Activated T-helper 17 cell treated with anti-CD3 and anti-CD28 coated beads, Interleukin-2, amount 50 U/mL, for 72 hours (primary cell): ENCODE measurements around the gene PSMB2. TPM values are rescaled to one million over a fixed set of nuclear protein-coding genes. Genes with fewer than 3 reads are reported as not detected.

Experiments used
- ATAC-seq: fragments of 150-1000 bp; cut with Tn5 transposase; replicated peaks from 2 replicates; pipeline ENCODE4 v1.10.0; 2021; ENCODE audit warnings: mild to moderate bottlenecking, moderate library complexity
- H3K27ac Mint-ChIP-seq: one replicate; pipeline ENCODE4 v1.8.0; 2022; ENCODE audit warnings: mixed read lengths
- H3K27me3 Mint-ChIP-seq: one replicate; pipeline ENCODE4 v1.8.0; 2022; ENCODE audit warnings: mixed read lengths
- H3K36me3 Mint-ChIP-seq: one replicate; pipeline ENCODE4 v1.8.0; 2022; ENCODE audit warnings: low read depth, mild to moderate bottlenecking, mixed read lengths
- H3K4me1 Mint-ChIP-seq: one replicate; pipeline ENCODE4 v1.8.0; 2022; ENCODE audit warnings: mixed read lengths
- H3K4me3 Mint-ChIP-seq: one replicate; pipeline ENCODE4 v1.8.0; 2022; ENCODE audit warnings: mild to moderate bottlenecking, mixed read lengths
- H3K9me3 Mint-ChIP-seq: one replicate; pipeline ENCODE4 v1.8.0; 2022; ENCODE audit warnings: mixed read lengths
- total RNA-seq, 2 donors: library from RNA; stranded (reverse); gene quantifications; one replicate each; pipeline ENCODE4 v1.2.3, GENCODE V29; 2022

Gene PSMB2
- total RNA-seq, 2 donors from 2014 or later, result 60.5 to 102 TPM

GRCh38 chr1:35576061-35576765 lies 65.1 kb downstream of the PSMB2 start:
- peak overlapping the region; percentile 44 for H3K27ac Mint-ChIP-seq
- H3K4me3 Mint-ChIP-seq, result peak overlapping the region; percentile 95
- peaks cover 9% of the 10 kb centered on the region for H3K4me1 Mint-ChIP-seq
- no peaks in the 10 kb centered on the region for H3K36me3 Mint-ChIP-seq
- ATAC-seq, result no peak
- no peaks in the 10 kb centered on the region for H3K9me3 Mint-ChIP-seq
- no peaks in the 10 kb centered on the region for H3K27me3 Mint-ChIP-seq

GRCh38 chr1:35575416-35575958 lies 65.8 kb downstream of the PSMB2 start:
- no peaks in the 10 kb centered on the region for H3K9me3 Mint-ChIP-seq
- no peaks in the 10 kb centered on the region for H3K36me3 Mint-ChIP-seq
- H3K27ac Mint-ChIP-seq, result peak overlapping the region; percentile 44
- peak overlapping the region; percentile 95 for H3K4me3 Mint-ChIP-seq
- no peak for ATAC-seq
- no peaks in the 10 kb centered on the region for H3K27me3 Mint-ChIP-seq
- peaks cover 9% of the 10 kb centered on the region for H3K4me1 Mint-ChIP-seq

GRCh38 chr1:35574655-35575415 lies 66.5 kb downstream of the PSMB2 start:
- H3K27me3 Mint-ChIP-seq, result no peaks in the 10 kb centered on the region

GRCh38 chr1:35574125-35574654 lies 67.1 kb downstream of the PSMB2 start:
- Mint-ChIP-seq H3K4me3 (no peak overlapping the region), H3K27ac (no peak overlapping the region), H3K36me3 (no peaks in the 10 kb centered on the region), H3K9me3 (no peaks in the 10 kb centered on the region), H3K4me1 (peaks cover 9% of the 10 kb centered on the region), H3K27me3 (no peaks in the 10 kb centered on the region)
- ATAC-seq, result no peak

More at GRCh38 chr1:35574655-35575415, 66.5 kb downstream of the PSMB2 start:
- H3K4me1 Mint-ChIP-seq, result peaks cover 9% of the 10 kb centered on the region
- H3K9me3 Mint-ChIP-seq, result no peaks in the 10 kb centered on the region
- ATAC-seq, result no peak
- H3K4me3 Mint-ChIP-seq, result peak overlapping the region; percentile 95
- no peaks in the 10 kb centered on the region for H3K36me3 Mint-ChIP-seq
- no peak overlapping the region for H3K27ac Mint-ChIP-seq

- no peaks in the 10 kb centered on the region for H3K27me3 Mint-ChIP-seq
- no peak within 1 kb of the TSS for H3K27ac Mint-ChIP-seq
- ATAC-seq, result no peak
- H3K4me3 Mint-ChIP-seq, result no peak within 1 kb of the TSS
- H3K36me3 Mint-ChIP-seq, result no peaks in the 10 kb centered on the region
- no peaks in the 10 kb centered on the region for H3K9me3 Mint-ChIP-seq
- H3K4me1 Mint-ChIP-seq, result peaks cover 13% of the 10 kb centered on the region
These were observed 67.9 kb downstream of the PSMB2 start, which contains the start of gene TFAP2E for GRCh38 chr1:35573198-35574124. TSS of gene TFAP2E (plus strand) at chr1:35573314. CDS start at chr1:35573578, 264 bp downstream.

GRCh38 chr1:35572296-35572695 lies 69.0 kb downstream of the PSMB2 start:
- Mint-ChIP-seq H3K27ac (no peak overlapping the region), H3K4me3 (no peak overlapping the region), H3K36me3 (no peaks in the 10 kb centered on the region), H3K4me1 (peaks cover 4% of the 10 kb centered on the region), H3K9me3 (no peaks in the 10 kb centered on the region), H3K27me3 (no peaks in the 10 kb centered on the region)
- ATAC-seq, result no peak

GRCh38 chr1:35571263-35571662 lies 70.1 kb downstream of the PSMB2 start:
- ATAC-seq, result no peak
- peaks cover 4% of the 10 kb centered on the region for H3K4me1 Mint-ChIP-seq
- H3K27ac Mint-ChIP-seq, result no peak overlapping the region
- no peaks in the 10 kb centered on the region for H3K9me3 Mint-ChIP-seq
- H3K4me3 Mint-ChIP-seq, result no peak overlapping the region
- H3K27me3 Mint-ChIP-seq, result no peaks in the 10 kb centered on the region
- peaks cover 10% of the 10 kb centered on the region for H3K36me3 Mint-ChIP-seq

- H3K4me1 Mint-ChIP-seq, result peaks cover 4% of the 10 kb centered on the region
- no peak overlapping the region for H3K4me3 Mint-ChIP-seq
- H3K27me3 Mint-ChIP-seq, result no peaks in the 10 kb centered on the region
- H3K9me3 Mint-ChIP-seq, result no peaks in the 10 kb centered on the region
- H3K27ac Mint-ChIP-seq, result no peak overlapping the region
- peaks cover 12% of the 10 kb centered on the region for H3K36me3 Mint-ChIP-seq
- ATAC-seq, result no peak
These were observed 70.7 kb downstream of the PSMB2 start for GRCh38 chr1:35570589-35571137.

- no peaks in the 10 kb centered on the region for H3K9me3 Mint-ChIP-seq
- ATAC-seq, result no peak
- peaks cover 4% of the 10 kb centered on the region for H3K4me1 Mint-ChIP-seq
- H3K4me3 Mint-ChIP-seq, result no peak overlapping the region
- H3K27ac Mint-ChIP-seq, result no peak overlapping the region
- H3K36me3 Mint-ChIP-seq, result peaks cover 12% of the 10 kb centered on the region
- H3K27me3 Mint-ChIP-seq, result no peaks in the 10 kb centered on the region
These were observed 71.4 kb downstream of the PSMB2 start for GRCh38 chr1:35569936-35570335.

GRCh38 chr1:35568975-35569395 lies 72.3 kb downstream of the PSMB2 start:
- Mint-ChIP-seq H3K4me3 (no peak overlapping the region), H3K36me3 (peaks cover 22% of the 10 kb centered on the region), H3K27me3 (no peaks in the 10 kb centered on the region), H3K27ac (no peak overlapping the region), H3K4me1 (peaks cover 12% of the 10 kb centered on the region), H3K9me3 (no peaks in the 10 kb centered on the region)
- peak; percentile 57 for ATAC-seq

GRCh38 chr1:35567947-35568558 lies 73.3 kb downstream of the PSMB2 start:
- Mint-ChIP-seq H3K4me1 (peaks cover 12% of the 10 kb centered on the region), H3K4me3 (no peak overlapping the region), H3K9me3 (no peaks in the 10 kb centered on the region), H3K27me3 (no peaks in the 10 kb centered on the region), H3K36me3 (peaks cover 31% of the 10 kb centered on the region), H3K27ac (peak overlapping the region; percentile 12)
- no peak for ATAC-seq

- Mint-ChIP-seq H3K27ac (no peak overlapping the region), H3K9me3 (no peaks in the 10 kb centered on the region), H3K27me3 (no peaks in the 10 kb centered on the region), H3K36me3 (peaks cover 52% of the 10 kb centered on the region), H3K4me1 (peaks cover 25% of the 10 kb centered on the region), H3K4me3 (no peak overlapping the region)
- ATAC-seq, result no peak
These were observed 75.6 kb downstream of the PSMB2 start for GRCh38 chr1:35565742-35566133.
